22Rv1 (cell line): Measurements from ENCODE around the gene ADCY9.

ENCODE experiments used
- CTCF ChIP-seq: fragments of 450-650 bp; IDR thresholded peaks from 2 replicates; pipeline ENCODE4 v1.5.1; 2017; ENCODE audit warnings: mild to moderate bottlenecking
- ZFX ChIP-seq: fragments of 450-650 bp; IDR thresholded peaks from 2 replicates; pipeline ENCODE4 v1.6.1; 2017; ENCODE audit warnings: antibody characterized with exemption, borderline replicate concordance

- no peak for TF ChIP-seq CTCF
- no peak for TF ChIP-seq ZFX
Observed at GRCh38 chr16:4060009-4060408, 56.2 kb downstream of the ADCY9 start.
